C4-2B (cell line): Measurements from ENCODE around the gene TUT7.
A peak's percentile ranks its signal among the peaks of the same experiment; 100 is the strongest.

Experiments
- H3K27ac ChIP-seq: fragments of 450-650 bp; 2 replicates; pipeline ENCODE4 v1.5.1; 2017
- CTCF ChIP-seq: fragments of 450-650 bp; conservative IDR thresholded peaks from 2 replicates; pipeline ENCODE4 v1.5.1; 2017; ENCODE audit warnings: mild to moderate bottlenecking
- ZFX ChIP-seq: fragments of 450-650 bp; IDR thresholded peaks from 2 replicates; pipeline ENCODE4 v1.6.1; 2017

TUT7 gene

GRCh38 chr9:86355814-86356213 lies 1.6 kb upstream of the TUT7 start:
- no peak overlapping the region for H3K27ac ChIP-seq
- no peak for TF ChIP-seq CTCF
- no peak for TF ChIP-seq ZFX

- TF ChIP-seq ZFX (no peak), CTCF (no peak; the same call in 1 of the 2 replicates)
- peak overlapping the region; percentile 91 for H3K27ac ChIP-seq
Observed at GRCh38 chr9:86354818-86355309, 654 bp upstream of the TUT7 start.

GRCh38 chr9:86353655-86354010 lies 577 bp downstream of the TUT7 start:
- peak overlapping the region; percentile 91 for H3K27ac ChIP-seq
- no peak for TF ChIP-seq ZFX
- no peak for TF ChIP-seq CTCF

GRCh38 chr9:86352440-86353077 lies 1.7 kb downstream of the TUT7 start:
- TF ChIP-seq ZFX (no peak), CTCF (no peak)
- H3K27ac ChIP-seq = no peak overlapping the region

GRCh38 chr9:86351880-86352279 lies 2.3 kb downstream of the TUT7 start:
- H3K27ac ChIP-seq = no peak overlapping the region
- no peak for TF ChIP-seq ZFX
- no peak for TF ChIP-seq CTCF

GRCh38 chr9:86350006-86350760 lies 4.0 kb downstream of the TUT7 start:
- TF ChIP-seq ZFX (no peak), CTCF (no peak)
- H3K27ac ChIP-seq = no peak overlapping the region

GRCh38 chr9:86349271-86349670 lies 4.9 kb downstream of the TUT7 start:
- no peak for TF ChIP-seq ZFX
- no peak for TF ChIP-seq CTCF

More at GRCh38 chr9:86349271-86349670, 4.9 kb downstream of the TUT7 start:
- peak overlapping the region; percentile 18; the same call in 1 of the 2 replicates for H3K27ac ChIP-seq
